NCI-H1092 (cell line): ENCODE results near the gene IDH2.

ENCODE experiments used
- DNase-seq: peaks from one replicate; lab custom pipeline; 2025; lab: John Stamatoyannopoulos, UW

IDH2 gene

GRCh38 chr15:90043530-90044010, 58.7 kb downstream of the IDH2 start:
- no peak for DNase-seq

DNA sequence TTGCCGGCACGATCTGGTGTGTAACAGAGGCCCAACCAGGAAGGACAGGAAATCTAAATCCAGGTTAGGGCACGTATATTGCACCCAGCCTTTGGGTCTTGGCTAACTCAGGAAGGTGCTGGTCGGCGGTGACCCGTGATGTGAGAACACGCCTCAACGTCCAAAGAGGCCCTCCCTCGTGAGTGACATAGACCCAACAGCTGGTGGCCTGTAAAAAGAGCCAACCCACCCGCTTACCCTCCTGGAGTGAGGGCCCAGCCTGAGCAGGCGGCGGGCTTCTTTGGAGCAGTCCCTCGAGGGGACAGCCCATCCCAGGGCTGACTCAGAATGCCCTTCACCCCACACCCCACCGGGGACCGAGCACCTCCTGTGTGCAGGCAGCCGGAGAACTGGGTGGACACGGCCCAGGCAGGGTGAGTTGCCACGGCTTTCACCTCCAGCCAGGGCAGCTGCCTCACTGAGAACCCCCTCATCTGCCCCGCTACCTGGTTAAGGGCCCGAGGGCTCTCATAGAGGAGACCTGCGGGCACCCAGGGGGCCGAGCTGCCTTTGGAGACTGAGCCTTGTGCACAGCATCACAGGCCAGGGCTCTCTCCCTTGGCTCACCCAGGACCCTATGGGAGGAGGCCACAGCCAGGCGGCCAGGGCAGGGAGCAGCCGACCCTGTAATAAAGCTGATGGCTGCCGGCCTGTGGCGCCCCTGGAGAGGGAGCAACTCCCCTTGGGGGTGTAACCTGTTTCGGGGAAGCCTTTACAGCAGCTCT, 59.3 kb downstream of the IDH2 start:
- DNase-seq: no peak

DNA sequence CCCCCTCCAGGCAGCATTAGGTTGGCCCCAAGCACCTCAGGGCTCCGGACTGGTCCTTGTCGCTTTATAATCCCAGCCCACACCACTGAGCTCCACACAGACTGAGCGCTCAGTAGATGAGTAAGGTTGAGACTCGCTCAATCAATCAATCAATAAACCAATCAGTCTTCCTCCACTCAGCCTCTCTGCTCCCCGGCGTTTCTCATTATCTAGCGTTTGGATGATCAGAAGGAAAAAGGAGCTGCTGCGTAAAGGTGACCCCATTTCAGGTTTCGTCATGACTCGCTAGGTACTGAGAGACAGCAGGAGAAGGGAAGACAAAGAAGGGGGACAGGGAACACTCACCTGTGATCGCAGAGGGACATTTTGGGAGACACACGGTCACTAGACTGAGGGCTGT, 59.9 kb downstream of the IDH2 start:
- DNase-seq: no peak

DNA sequence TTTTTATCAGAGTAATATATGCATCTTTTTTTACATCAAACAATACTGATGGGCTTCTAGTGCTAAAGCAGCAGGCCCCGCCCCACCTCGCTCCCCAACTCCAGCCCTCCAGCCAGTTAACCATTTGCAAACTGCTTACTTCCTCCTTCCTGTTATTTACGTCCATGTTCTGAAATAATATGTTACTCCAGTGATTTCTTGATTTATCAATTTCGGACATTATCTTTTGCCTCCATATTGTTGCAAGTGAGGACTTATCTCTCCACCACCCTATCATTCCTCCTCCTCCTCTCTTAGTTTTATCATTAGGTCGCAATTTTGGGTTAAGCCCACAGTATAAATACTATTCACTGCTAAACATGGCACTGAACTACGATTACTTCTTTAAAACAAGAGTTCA, 61.6 kb downstream of the IDH2 start:
- DNase-seq: no peak

GRCh38 chr15:90039996-90040395, 62.3 kb downstream of the IDH2 start:
- DNase-seq: no peak

GRCh38 chr15:90038632-90039095, 63.6 kb downstream of the IDH2 start:
- DNase-seq: no peak

- no peak for DNase-seq
Measured at GRCh38 chr15:90037961-90038631, 64.2 kb downstream of the IDH2 start.

- no peak for DNase-seq
Measured at GRCh38 chr15:90037511-90037860, 64.8 kb downstream of the IDH2 start.

DNA sequence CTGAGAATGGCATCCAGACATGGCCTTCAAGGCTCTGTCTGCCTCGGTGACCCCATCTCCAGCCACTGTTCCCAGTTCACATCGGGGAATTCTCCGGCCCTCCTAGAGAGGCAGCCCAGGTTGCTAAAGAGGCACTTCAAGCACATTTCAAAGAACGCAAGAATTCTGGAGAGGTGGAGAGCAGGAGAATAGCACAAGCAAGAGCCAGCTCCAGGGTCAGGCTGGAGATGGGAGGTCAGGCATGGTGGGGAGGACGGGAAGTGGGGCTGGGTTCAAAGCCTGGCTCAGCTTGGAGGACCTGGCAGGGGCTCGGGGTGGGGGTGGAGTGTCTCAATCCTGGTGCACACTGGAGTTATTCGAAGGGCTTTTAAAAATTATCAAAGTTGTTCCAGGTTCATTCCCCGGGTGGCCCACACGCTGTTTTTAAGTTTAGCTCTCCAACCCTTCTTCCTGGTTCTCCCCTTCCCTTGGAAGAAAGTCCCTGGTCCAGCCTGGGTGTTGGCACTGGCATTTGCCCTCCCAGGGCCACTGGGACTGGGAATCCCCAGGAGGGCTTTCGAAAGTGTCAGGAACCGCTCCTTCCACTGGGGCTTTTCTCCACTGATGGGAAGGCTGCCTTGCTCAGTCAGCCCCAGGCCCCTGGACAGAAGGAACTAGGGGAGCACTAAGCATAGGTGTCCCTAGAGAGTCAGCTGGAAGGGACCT, 65.3 kb downstream of the IDH2 start:
- DNase-seq: no peak

DNA sequence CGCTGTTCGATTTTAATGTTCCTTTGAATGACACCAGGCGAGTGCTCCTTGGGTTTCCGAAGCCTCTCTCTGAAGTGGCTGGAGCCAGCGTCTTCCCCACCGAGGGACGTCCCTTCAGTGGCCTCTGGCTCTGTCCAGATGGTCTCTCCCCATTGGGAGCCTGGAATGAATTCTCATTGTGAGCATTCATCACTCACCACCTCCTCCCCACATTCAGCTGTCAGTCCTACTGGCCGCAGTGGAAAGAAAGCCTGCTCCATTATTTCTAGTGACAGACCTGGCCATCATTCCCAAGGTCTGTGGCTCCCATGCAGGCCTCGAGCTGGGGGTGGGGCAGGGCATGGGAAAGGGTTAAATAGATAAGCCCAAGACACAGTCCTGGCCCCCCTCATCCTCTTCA, 65.9 kb downstream of the IDH2 start:
- no peak for DNase-seq

- no peak for DNase-seq
Measured at GRCh38 chr15:90035840-90036230, 66.4 kb downstream of the IDH2 start.

DNA sequence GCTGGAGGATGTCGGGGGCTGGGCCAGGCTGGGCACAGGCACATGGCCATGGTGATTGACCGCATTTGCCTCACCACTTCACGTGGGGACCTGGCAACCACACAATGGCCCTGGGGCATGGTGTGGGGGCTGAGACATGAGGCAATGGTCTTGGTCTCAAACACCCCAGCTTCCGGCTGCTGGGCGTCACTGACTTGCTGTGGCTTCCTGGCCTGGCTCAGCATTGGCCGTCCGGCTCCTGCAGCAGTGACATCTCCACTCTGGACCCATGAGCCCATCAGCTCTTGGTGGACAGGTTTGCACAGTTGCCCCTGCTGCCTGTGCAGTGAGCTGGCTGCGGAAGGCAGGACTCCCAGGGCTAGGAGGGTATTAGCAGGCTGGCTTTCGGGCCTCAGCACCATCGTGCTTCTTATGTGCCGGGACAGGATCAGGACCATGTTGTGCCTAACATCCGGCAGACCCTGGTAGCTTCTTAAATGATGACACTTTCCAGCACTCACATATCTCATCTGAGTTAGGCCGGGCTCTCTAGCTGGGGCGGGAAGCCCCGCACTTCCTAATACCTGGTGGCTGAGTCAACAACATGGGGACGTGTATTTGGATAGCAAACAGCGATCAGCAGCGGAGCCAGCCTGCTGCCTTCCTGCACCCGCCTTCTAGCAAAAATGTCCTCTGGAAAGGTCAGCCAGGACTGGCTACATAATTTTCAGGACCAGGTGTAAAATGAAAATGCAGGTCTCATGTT, 67.0 kb downstream of the IDH2 start:
- DNase-seq: no peak

- no peak for DNase-seq
Measured at GRCh38 chr15:90033448-90033847, 68.8 kb downstream of the IDH2 start.
